C4-2B (cell line): ENCODE measurements around the gene TMEM168.
"Not testable (repeated sequence)": the region's sequence is repeated elsewhere in the genome, so short reads cannot be mapped to it uniquely, and the experiment has no call there.

Experiments used
- CTCF ChIP-seq: fragments of 450-650 bp; conservative IDR thresholded peaks from 2 replicates; pipeline ENCODE4 v1.5.1; 2017; ENCODE audit warnings: mild to moderate bottlenecking
- ZFX ChIP-seq: fragments of 450-650 bp; IDR thresholded peaks from 2 replicates; pipeline ENCODE4 v1.6.1; 2017

GRCh38 chr7:112835928-112836327 lies 45.7 kb upstream of the TMEM168 start:
- TF ChIP-seq CTCF, ZFX: not testable (repeated sequence)
